Measurements from ENCODE around the gene HSPA5.
"Not testable (repeated sequence)": the region's sequence is repeated elsewhere in the genome, so short reads cannot be mapped to it uniquely, and the experiment has no call there.

The HSPA5 gene

GRCh38 chr9:125272697-125273096 lies 31.6 kb upstream of the HSPA5 start:
- DNase-seq, result no peak
- no peaks in the 10 kb centered on the region for H3K27me3 ChIP-seq
- no peaks in the 10 kb centered on the region for H3K9me3 ChIP-seq
- peaks cover 5% of the 10 kb centered on the region; the same call in 1 of the 2 replicates for H3K36me3 ChIP-seq
- no peak overlapping the region for H3K4me3 ChIP-seq (ENCODE audit: low read depth, low read length)
- H3K4me1 ChIP-seq, result no peaks in the 10 kb centered on the region; the same call in 1 of the 2 replicates
- no peak for TF ChIP-seq CTCF (IDR thresholded peaks at IDR 0.05; ENCODE audit: low read depth, low read length)

GRCh38 chr9:125271081-125271480 lies 29.9 kb upstream of the HSPA5 start:
- H3K27me3 ChIP-seq, result no peaks in the 10 kb centered on the region
- H3K4me3 ChIP-seq (ENCODE audit: low read depth, low read length), result no peak overlapping the region
- TF ChIP-seq CTCF (IDR thresholded peaks at IDR 0.05; ENCODE audit: low read depth, low read length), result no peak
- H3K9me3 ChIP-seq, result no peaks in the 10 kb centered on the region
- DNase-seq, result no peak
- H3K4me1 ChIP-seq, result no peaks in the 10 kb centered on the region; the same call in 1 of the 2 replicates
- H3K36me3 ChIP-seq, result peaks cover 10% of the 10 kb centered on the region

- TF ChIP-seq CTCF (IDR thresholded peaks at IDR 0.05; ENCODE audit: low read depth, low read length), result no peak
- no peaks in the 10 kb centered on the region for H3K27me3 ChIP-seq
- H3K4me3 ChIP-seq (ENCODE audit: low read depth, low read length), result no peak overlapping the region
- H3K9me3 ChIP-seq, result no peaks in the 10 kb centered on the region
- no peaks in the 10 kb centered on the region; the same call in 1 of the 2 replicates for H3K4me1 ChIP-seq
- H3K36me3 ChIP-seq, result peaks cover 20% of the 10 kb centered on the region
- no peak for DNase-seq
Measured at GRCh38 chr9:125269014-125269397, 27.9 kb upstream of the HSPA5 start.

GRCh38 chr9:125268394-125269013 lies 27.4 kb upstream of the HSPA5 start:
- no peak for DNase-seq
- Histone ChIP-seq H3K9me3 (no peaks in the 10 kb centered on the region), H3K4me3 (ENCODE audit: low read depth, low read length) (no peak overlapping the region), H3K4me1 (no peaks in the 10 kb centered on the region; the same call in 1 of the 2 replicates), H3K27me3 (no peaks in the 10 kb centered on the region), H3K36me3 (peaks cover 22% of the 10 kb centered on the region)
- TF ChIP-seq CTCF (IDR thresholded peaks at IDR 0.05; ENCODE audit: low read depth, low read length), result no peak

- H3K36me3 ChIP-seq, result peaks cover 17% of the 10 kb centered on the region; the same call in 1 of the 2 replicates
- H3K27me3 ChIP-seq; H3K4me3 ChIP-seq (ENCODE audit: low read depth, low read length); DNase-seq; H3K9me3 ChIP-seq; H3K4me1 ChIP-seq: not testable (repeated sequence)
Measured at GRCh38 chr9:125264068-125264467, 22.9 kb upstream of the HSPA5 start.

- Histone ChIP-seq H3K4me3 (ENCODE audit: low read depth, low read length) (peak overlapping the region; percentile 98), H3K4me1 (peaks cover 2% of the 10 kb centered on the region; the same call in 1 of the 2 replicates), H3K27me3 (no peaks in the 10 kb centered on the region), H3K9me3 (no peaks in the 10 kb centered on the region), H3K36me3 (peaks cover 17% of the 10 kb centered on the region; the same call in 1 of the 2 replicates)
- TF ChIP-seq CTCF (IDR thresholded peaks at IDR 0.05; ENCODE audit: low read depth, low read length), result no peak
- DNase-seq, result no peak
Measured at GRCh38 chr9:125262294-125262991, 21.3 kb upstream of the HSPA5 start.
